ENCODE data around the gene CTXND2.
"Not testable (repeated sequence)": the region's sequence is repeated elsewhere in the genome, so short reads cannot be mapped to it uniquely, and the experiment has no call there.

The CTXND2 gene

DNA sequence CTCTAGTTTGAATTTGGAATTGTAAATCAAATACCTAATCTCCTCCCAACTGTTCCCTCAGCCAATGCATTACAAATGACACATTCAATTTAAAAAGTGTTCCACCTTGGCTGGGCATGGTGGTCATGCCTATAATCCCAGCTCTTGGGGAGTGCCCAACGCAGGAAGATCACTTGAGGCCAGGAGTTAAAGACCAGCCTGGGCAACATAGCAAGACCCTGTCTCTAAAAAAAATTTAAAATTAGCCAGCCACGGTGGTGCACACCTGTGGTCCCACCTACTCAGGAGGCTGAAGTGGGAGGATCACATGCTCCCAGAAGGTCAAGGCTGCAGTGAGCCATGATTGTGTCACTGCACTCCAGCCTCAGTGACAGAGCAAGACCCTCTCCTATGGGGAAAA lies 14.4 kb upstream of the CTXND2 start:
- no peak overlapping the region for H3K4me3 ChIP-seq (ENCODE audit: low read length)
- H3K27me3 ChIP-seq (ENCODE audit: control insufficient read depth, insufficient read depth, low read length) = no peaks in the 10 kb centered on the region

DNA sequence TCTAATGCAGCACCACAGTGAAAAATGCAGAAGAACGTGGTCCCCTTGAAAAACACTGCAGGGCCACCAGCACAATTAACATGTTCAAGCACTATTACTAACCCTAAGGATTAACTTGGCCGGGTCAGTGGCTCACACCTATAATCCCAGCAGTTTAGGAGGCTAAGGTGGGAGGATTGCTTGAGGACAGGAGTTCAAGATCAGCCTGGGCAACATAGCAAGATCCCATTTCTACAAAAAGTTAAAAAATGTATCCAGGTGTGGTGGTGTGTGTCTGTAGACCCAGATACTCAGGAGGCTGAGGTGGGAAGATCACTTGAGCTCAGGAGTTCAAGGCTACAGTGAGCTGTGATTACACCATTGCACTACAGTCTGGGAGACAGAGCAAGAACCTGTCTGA lies 13.4 kb upstream of the CTXND2 start:
- H3K4me3 ChIP-seq (ENCODE audit: low read length) = no peak overlapping the region
- H3K27me3 ChIP-seq (ENCODE audit: control insufficient read depth, insufficient read depth, low read length) = no peaks in the 10 kb centered on the region
- peaks cover 3% of the 10 kb centered on the region for H3K36me3 ChIP-seq (ENCODE audit: control insufficient read depth, low read depth, low read length)
- H3K4me1 ChIP-seq (ENCODE audit: control insufficient read depth, low read depth, low read length) = peaks cover 10% of the 10 kb centered on the region
- H3K9ac ChIP-seq (ENCODE audit: low read length) = no peak overlapping the region
- no peaks in the 10 kb centered on the region for H3K9me3 ChIP-seq (ENCODE audit: control insufficient read depth, low read depth, low read length)
- no peak overlapping the region for H3K27ac ChIP-seq (ENCODE audit: low read length)

More for the DNA sequence above, 14.4 kb upstream of the CTXND2 start:
- H3K9ac ChIP-seq (ENCODE audit: low read length) = no peak overlapping the region
- H3K36me3 ChIP-seq (ENCODE audit: control insufficient read depth, low read depth, low read length) = peaks cover 3% of the 10 kb centered on the region
- peaks cover 10% of the 10 kb centered on the region for H3K4me1 ChIP-seq (ENCODE audit: control insufficient read depth, low read depth, low read length)
- H3K27ac ChIP-seq (ENCODE audit: low read length) = no peak overlapping the region
- H3K9me3 ChIP-seq (ENCODE audit: control insufficient read depth, low read depth, low read length) = no peaks in the 10 kb centered on the region

DNA sequence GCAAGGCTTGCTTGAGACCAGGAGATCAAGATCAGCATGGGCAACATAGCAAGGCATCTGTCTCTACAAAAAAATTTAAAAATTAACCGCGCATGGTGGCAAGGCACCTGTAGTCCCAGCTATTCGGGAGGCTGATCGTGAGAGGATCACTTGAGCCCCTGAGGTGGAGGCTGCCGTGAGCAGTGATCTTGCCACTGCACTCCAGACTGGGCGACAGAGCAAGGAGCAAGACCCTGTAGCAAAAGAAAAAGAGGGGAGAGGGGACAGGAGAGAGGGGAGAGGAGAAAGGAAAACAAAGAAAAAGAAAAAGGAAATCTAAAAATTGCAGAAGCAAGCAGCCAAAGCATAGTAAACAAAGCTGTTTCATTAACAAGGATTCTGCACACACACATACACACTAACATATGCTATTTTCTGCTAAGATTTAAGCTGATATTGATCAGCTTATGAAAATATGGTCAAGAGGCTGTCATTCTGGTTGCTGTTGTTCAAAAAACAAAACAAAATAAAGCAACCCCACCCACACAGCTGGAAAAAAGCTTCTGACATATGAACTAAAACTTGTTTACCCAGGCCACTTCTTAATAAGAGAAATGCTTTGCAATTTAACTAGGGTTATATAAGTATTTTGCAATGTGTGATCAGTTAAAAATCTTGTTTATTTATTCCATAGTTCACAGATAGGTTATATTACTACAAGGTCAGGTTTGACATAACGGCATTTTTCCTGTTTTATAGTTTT lies 12.3 kb upstream of the CTXND2 start:
- H3K9me3 ChIP-seq (ENCODE audit: control insufficient read depth, low read depth, low read length) = no peaks in the 10 kb centered on the region
- H3K27me3 ChIP-seq (ENCODE audit: control insufficient read depth, insufficient read depth, low read length) = no peaks in the 10 kb centered on the region
- H3K4me3 ChIP-seq (ENCODE audit: low read length) = peak overlapping the region; percentile 82
- H3K36me3 ChIP-seq (ENCODE audit: control insufficient read depth, low read depth, low read length) = peaks cover 3% of the 10 kb centered on the region
- H3K4me1 ChIP-seq (ENCODE audit: control insufficient read depth, low read depth, low read length) = peaks cover 10% of the 10 kb centered on the region
- no peak overlapping the region for H3K27ac ChIP-seq (ENCODE audit: low read length)
- peak overlapping the region; percentile 41 for H3K9ac ChIP-seq (ENCODE audit: low read length)

DNA sequence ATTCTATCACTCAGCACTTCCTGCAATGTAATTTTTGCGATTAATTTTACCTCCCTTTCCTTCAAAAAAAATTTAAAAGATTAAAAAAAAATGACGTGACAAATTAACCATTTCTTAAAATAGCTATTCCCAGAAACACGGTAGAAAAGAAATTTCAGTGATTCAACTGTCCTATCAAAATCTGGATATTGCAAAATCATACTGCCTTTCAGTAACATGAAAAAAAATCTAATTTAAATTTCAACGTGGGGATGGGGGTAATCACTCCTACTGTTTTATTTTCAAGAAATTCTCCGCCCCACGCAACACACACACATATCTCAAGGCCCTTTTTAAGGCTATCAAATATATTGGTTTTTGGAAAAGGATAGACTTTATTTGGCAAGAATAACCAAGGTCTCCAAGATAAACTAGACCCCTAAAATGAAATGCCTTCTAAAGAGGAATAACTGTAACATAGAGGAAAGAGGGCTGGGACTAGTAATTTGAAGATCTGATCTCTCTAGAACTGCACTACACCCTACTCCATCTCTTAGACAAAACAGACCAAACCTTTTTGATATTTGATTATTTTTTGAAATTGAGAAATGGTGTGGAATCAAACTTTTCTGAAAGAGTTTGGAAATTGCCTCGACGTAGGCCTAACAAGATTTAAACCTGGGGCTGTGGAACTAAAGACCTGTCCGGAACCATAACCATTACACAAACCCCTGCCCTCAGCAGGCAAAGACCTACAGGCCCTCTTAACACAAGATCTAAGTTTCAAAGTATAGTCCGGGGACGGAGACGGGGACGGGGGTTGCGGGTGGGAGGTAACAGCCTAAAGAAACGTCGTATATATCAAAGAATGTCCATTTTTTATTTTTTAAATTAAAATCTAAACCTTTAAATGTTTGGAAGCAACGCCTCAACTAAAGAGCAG lies 11.5 kb upstream of the CTXND2 start:
- Histone ChIP-seq H3K36me3 (ENCODE audit: control insufficient read depth, low read depth, low read length) (peaks cover 3% of the 10 kb centered on the region), H3K27me3 (ENCODE audit: control insufficient read depth, insufficient read depth, low read length) (no peaks in the 10 kb centered on the region), H3K9ac (ENCODE audit: low read length) (peak overlapping the region; percentile 41), H3K27ac (ENCODE audit: low read length) (peak overlapping the region; percentile 35), H3K4me1 (ENCODE audit: control insufficient read depth, low read depth, low read length) (peaks cover 10% of the 10 kb centered on the region), H3K4me3 (ENCODE audit: low read length) (peak overlapping the region; percentile 82), H3K9me3 (ENCODE audit: control insufficient read depth, low read depth, low read length) (no peaks in the 10 kb centered on the region)

DNA sequence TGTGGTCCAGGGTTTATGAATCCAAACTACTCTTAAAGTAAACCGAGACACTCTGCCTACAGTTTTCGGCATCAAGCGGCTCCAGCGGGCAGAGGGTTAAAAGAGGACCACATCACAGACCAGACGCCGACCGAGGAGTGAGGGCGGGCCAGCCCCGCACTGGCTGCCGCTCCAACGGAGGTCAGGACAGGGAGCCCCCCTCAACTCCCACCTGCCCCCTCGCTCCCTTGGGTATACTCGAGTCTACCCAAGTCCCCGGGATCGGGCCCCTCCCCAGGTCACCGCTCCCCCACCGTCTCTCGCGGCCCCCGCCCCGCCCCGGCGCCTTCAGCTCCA lies 10.8 kb upstream of the CTXND2 start:
- Histone ChIP-seq H3K27me3 (ENCODE audit: control insufficient read depth, insufficient read depth, low read length) (no peaks in the 10 kb centered on the region), H3K4me3 (ENCODE audit: low read length) (peak overlapping the region; percentile 82), H3K9me3 (ENCODE audit: control insufficient read depth, low read depth, low read length) (no peaks in the 10 kb centered on the region), H3K4me1 (ENCODE audit: control insufficient read depth, low read depth, low read length) (peaks cover 10% of the 10 kb centered on the region), H3K27ac (ENCODE audit: low read length) (no peak overlapping the region), H3K36me3 (ENCODE audit: control insufficient read depth, low read depth, low read length) (peaks cover 3% of the 10 kb centered on the region), H3K9ac (ENCODE audit: low read length) (peak overlapping the region; percentile 41)

DNA sequence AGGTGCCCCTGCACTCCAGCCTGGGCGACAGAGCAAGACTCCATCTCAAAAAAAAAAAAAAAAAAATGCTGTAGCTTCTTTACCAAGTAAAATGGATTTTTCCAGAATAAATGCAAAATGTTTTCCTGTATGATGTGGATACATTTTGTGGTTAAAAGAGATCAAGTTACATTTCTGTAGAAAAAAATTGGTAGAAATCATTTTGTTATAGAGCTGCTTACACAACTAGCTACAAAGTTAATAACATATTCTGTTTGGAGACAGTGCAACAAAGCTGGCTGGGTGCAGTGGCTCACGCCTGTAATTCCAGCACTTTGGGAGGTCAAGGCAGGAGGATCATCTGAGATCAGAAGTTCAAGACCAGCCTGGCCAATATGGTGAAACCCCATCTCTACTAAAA lies 8.0 kb upstream of the CTXND2 start:
- H3K36me3 ChIP-seq (ENCODE audit: control insufficient read depth, low read depth, low read length); H3K27me3 ChIP-seq (ENCODE audit: control insufficient read depth, insufficient read depth, low read length); H3K4me3 ChIP-seq (ENCODE audit: low read length); H3K9me3 ChIP-seq (ENCODE audit: control insufficient read depth, low read depth, low read length); H3K27ac ChIP-seq (ENCODE audit: low read length); H3K9ac ChIP-seq (ENCODE audit: low read length): not testable (repeated sequence)
- H3K4me1 ChIP-seq (ENCODE audit: control insufficient read depth, low read depth, low read length) = peaks cover 10% of the 10 kb centered on the region

DNA sequence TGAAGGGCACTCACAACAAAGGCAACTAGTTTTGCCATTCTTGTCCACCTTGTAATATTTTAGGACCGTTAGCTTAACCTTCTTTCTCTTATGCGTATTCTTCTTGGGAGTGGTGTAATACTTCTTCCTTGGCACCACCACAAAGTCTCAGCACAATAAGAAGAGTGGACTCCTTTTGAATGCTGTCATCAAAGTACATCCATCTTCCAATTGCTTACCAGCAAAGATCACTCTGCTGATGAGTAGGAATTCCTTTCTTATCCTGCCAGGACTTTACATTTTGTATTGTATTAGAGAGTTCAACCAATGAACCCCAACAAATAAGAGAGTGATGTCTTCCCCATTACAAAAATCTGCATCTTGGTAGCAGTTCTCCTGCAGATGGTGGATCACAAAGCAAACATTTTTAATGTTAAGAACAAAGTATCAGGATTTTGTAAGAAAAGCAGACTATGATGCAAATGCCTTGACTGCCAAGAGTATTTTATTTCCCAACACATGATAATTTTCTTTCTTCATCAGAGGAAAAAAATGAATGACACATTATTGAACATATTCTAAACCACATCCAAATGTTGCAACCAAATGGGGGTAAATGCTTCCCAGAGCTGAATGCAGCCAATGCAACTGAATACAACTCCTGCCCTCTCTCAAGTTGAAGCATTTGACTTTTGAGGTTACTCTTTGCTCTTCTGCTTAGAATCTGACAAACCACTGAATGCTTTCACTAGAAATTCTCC lies 5.4 kb upstream of the CTXND2 start:
- no peak overlapping the region for H3K4me3 ChIP-seq (ENCODE audit: low read length)
- no peaks in the 10 kb centered on the region for H3K4me1 ChIP-seq (ENCODE audit: control insufficient read depth, low read depth, low read length)
- H3K36me3 ChIP-seq (ENCODE audit: control insufficient read depth, low read depth, low read length) = no peaks in the 10 kb centered on the region
- H3K9ac ChIP-seq (ENCODE audit: low read length) = no peak overlapping the region
- no peaks in the 10 kb centered on the region for H3K9me3 ChIP-seq (ENCODE audit: control insufficient read depth, low read depth, low read length)
- no peaks in the 10 kb centered on the region for H3K27me3 ChIP-seq (ENCODE audit: control insufficient read depth, insufficient read depth, low read length)
- H3K27ac ChIP-seq (ENCODE audit: low read length) = no peak overlapping the region

DNA sequence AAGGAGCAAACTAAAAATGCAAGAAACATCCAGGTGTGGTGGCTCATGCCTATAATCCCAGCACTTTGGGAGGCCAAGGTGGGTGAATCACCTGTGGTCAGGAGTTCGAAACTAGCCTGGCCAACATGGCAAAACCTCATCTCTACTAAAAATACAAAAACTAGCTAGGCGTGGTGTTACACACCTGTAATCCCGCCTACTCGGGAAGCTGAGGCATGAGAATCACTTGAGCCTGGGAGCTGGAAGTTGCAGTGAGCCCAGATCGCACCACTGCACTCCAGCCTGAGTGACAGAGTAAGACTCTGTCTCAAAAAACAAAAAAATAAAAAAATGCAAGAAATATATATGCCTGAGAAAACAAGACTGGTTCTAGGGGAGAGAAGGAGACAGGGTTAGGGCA lies 3.8 kb upstream of the CTXND2 start:
- H3K27ac ChIP-seq (ENCODE audit: low read length); H3K9ac ChIP-seq (ENCODE audit: low read length); H3K27me3 ChIP-seq (ENCODE audit: control insufficient read depth, insufficient read depth, low read length); H3K4me3 ChIP-seq (ENCODE audit: low read length); H3K9me3 ChIP-seq (ENCODE audit: control insufficient read depth, low read depth, low read length); H3K4me1 ChIP-seq (ENCODE audit: control insufficient read depth, low read depth, low read length); H3K36me3 ChIP-seq (ENCODE audit: control insufficient read depth, low read depth, low read length): not testable (repeated sequence)

DNA sequence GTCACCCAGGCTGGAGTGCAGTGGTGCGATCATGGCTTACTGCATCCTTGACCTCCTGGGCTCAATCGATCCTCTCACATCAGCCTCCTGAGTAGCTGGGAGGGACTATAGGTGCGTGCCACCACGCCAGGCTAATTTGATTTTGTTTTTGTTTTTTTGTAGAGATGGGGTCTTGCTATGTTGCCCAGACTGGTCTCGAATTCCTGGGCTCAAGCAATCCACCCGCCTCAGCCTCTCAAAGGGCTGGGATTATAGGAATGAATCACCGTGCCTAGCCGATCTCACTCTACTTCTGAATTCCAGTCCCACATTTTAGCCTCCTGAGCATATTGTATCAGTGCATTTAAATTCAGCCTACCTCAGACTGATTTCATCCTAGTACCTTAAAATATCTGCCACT lies 1.8 kb downstream of the CTXND2 start:
- Histone ChIP-seq H3K4me3 (ENCODE audit: low read length) (no peak overlapping the region), H3K36me3 (ENCODE audit: control insufficient read depth, low read depth, low read length) (no peaks in the 10 kb centered on the region), H3K4me1 (ENCODE audit: control insufficient read depth, low read depth, low read length) (no peaks in the 10 kb centered on the region), H3K27me3 (ENCODE audit: control insufficient read depth, insufficient read depth, low read length) (no peaks in the 10 kb centered on the region), H3K9ac (ENCODE audit: low read length) (no peak overlapping the region), H3K27ac (ENCODE audit: low read length) (no peak overlapping the region), H3K9me3 (ENCODE audit: control insufficient read depth, low read depth, low read length) (no peaks in the 10 kb centered on the region)

DNA sequence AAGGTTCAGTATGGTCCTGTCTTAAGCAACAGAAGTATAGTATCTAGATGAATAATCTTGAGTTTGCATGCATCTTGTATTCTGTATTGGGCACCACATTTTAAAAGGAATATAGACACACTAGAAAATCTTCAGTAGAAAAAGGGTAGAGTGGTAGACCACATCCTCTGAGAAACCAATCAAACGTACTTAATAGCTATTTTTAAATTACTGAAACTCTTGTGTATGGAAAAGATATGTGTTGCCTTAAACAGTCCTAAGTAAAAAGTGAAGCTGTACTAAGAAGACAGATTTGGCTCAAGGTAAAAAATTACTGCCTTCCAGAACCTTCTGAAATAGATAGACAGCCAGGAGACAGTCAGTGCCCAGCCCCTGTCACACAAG lies 3.1 kb downstream of the CTXND2 start:
- H3K4me1 ChIP-seq (ENCODE audit: control insufficient read depth, low read depth, low read length) = no peaks in the 10 kb centered on the region
- no peaks in the 10 kb centered on the region for H3K36me3 ChIP-seq (ENCODE audit: control insufficient read depth, low read depth, low read length)
- H3K27ac ChIP-seq (ENCODE audit: low read length) = no peak overlapping the region
- no peaks in the 10 kb centered on the region for H3K27me3 ChIP-seq (ENCODE audit: control insufficient read depth, insufficient read depth, low read length)
- no peak overlapping the region for H3K9ac ChIP-seq (ENCODE audit: low read length)
- no peak overlapping the region for H3K4me3 ChIP-seq (ENCODE audit: low read length)
- H3K9me3 ChIP-seq (ENCODE audit: control insufficient read depth, low read depth, low read length) = no peaks in the 10 kb centered on the region

DNA sequence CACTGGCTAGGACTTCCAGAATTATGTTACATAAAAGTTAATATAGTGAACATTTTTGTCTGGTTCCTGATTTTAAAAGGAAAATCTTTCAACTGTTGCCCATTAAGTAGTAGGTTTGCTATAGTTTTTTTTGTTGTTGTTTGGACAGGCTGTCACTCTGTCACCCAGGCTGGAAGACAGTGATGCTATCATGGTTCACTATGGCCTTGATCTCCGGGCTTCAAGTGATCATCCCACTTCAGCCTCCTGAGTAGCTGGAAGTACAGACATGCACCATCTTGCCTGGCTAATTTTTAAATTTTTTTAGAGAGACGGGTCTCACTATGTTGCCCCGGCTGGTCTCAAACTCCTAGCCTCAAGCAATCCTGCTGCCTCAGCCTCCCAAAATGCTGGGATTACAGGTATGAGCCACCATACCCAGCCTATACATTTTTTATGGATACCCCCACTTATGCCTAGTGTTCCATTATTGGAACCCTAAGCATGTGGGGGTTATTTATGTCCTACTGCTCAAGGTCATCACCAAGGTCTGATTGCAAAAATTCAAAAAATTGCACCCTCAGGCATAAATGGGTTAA lies 6.5 kb downstream of the CTXND2 start:
- no peak overlapping the region for H3K4me3 ChIP-seq (ENCODE audit: low read length)
- no peaks in the 10 kb centered on the region for H3K36me3 ChIP-seq (ENCODE audit: control insufficient read depth, low read depth, low read length)
- no peaks in the 10 kb centered on the region for H3K9me3 ChIP-seq (ENCODE audit: control insufficient read depth, low read depth, low read length)
- H3K27me3 ChIP-seq (ENCODE audit: control insufficient read depth, insufficient read depth, low read length) = no peaks in the 10 kb centered on the region
- H3K4me1 ChIP-seq (ENCODE audit: control insufficient read depth, low read depth, low read length) = no peaks in the 10 kb centered on the region
- H3K9ac ChIP-seq (ENCODE audit: low read length) = no peak overlapping the region
- no peak overlapping the region for H3K27ac ChIP-seq (ENCODE audit: low read length)

Data from iPS-18a (cell line).